GM23248 (cell line): Measurements from ENCODE around the gene THOC7. TPM values are rescaled to one million over a fixed set of nuclear protein-coding genes. Genes with fewer than 3 reads are reported as not detected.
A peak's percentile ranks its signal among the peaks of the same experiment; 100 is the strongest.

ENCODE experiments used
- DNase-seq: peaks from one replicate; pipeline ENCODE4 v3.0.0-alpha.2; 2015
- H2AFZ ChIP-seq: fragments of 200-600 bp; sonication (generic); 2 replicates; pipeline ENCODE4 v1.6.1; 2016; ENCODE audit warnings: antibody characterized with exemption
- H3F3A ChIP-seq: fragments of 200-600 bp; sonication (generic); 2 replicates; pipeline ENCODE4 v1.6.1; 2016; ENCODE audit warnings: mild to moderate bottlenecking, antibody characterized with exemption, mixed run types; ENCODE audit not compliant: insufficient read depth
- H3K27ac ChIP-seq: fragments of 200-600 bp; sonication (generic); 2 replicates; pipeline ENCODE4 v1.5.1; 2016; ENCODE audit warnings: mild to moderate bottlenecking
- H3K27me3 ChIP-seq: fragments of 200-600 bp; sonication (generic); replicated peaks from 2 replicates; pipeline ENCODE4 v1.6.1; 2016; ENCODE audit warnings: mild to moderate bottlenecking; ENCODE audit not compliant: insufficient read depth
- H3K36me3 ChIP-seq: fragments of 200-600 bp; sonication (generic); 2 replicates; pipeline ENCODE4 v1.6.1; 2016; ENCODE audit warnings: low read depth, mild to moderate bottlenecking
- H3K4me1 ChIP-seq: fragments of 200-600 bp; sonication (generic); 2 replicates; pipeline ENCODE4 v1.6.1; 2016; ENCODE audit warnings: mild to moderate bottlenecking; ENCODE audit not compliant: insufficient read depth
- H3K4me2 ChIP-seq: fragments of 200-600 bp; sonication (generic); one replicate; pipeline ENCODE4 v1.6.1; 2016; ENCODE audit warnings: mild to moderate bottlenecking; ENCODE audit not compliant: unreplicated experiment
- H3K4me3 ChIP-seq: fragments of 200-600 bp; sonication (generic); 2 replicates; pipeline ENCODE4 v1.5.1; 2016; ENCODE audit warnings: mild to moderate bottlenecking
- H3K79me2 ChIP-seq: fragments of 200-600 bp; sonication (generic); 2 replicates; pipeline ENCODE4 v1.6.1; 2016; ENCODE audit warnings: mild to moderate bottlenecking; ENCODE audit not compliant: insufficient read depth
- H3K9ac ChIP-seq: fragments of 200-600 bp; sonication (generic); 2 replicates; pipeline ENCODE4 v1.6.1; 2016; ENCODE audit warnings: mild to moderate bottlenecking
- H3K9me2 ChIP-seq: fragments of 200-600 bp; sonication (generic); 2 replicates; pipeline ENCODE4 v1.6.1; 2016; ENCODE audit warnings: mixed run types, mild to moderate bottlenecking, moderate library complexity; ENCODE audit not compliant: insufficient read depth
- H3K9me3 ChIP-seq: fragments of 200-600 bp; sonication (generic); one replicate; pipeline ENCODE4 v1.6.1; 2017; ENCODE audit warnings: low read depth
- H4K20me1 ChIP-seq: fragments of 200-600 bp; sonication (generic); 2 replicates; pipeline ENCODE4 v1.6.0; 2016; ENCODE audit not compliant: insufficient read depth
- EZH2 ChIP-seq: fragments of 200-600 bp; sonication (generic); IDR thresholded peaks from 2 replicates; pipeline ENCODE4 v1.6.1; 2018; ENCODE audit warnings: antibody characterized with exemption, mild to moderate bottlenecking; ENCODE audit not compliant: insufficient read depth, poor library complexity, severe bottlenecking
- EZH2phosphoT487 ChIP-seq: fragments of 200-600 bp; sonication (generic); IDR thresholded peaks from 2 replicates; pipeline ENCODE4 v1.6.1; 2018; ENCODE audit warnings: antibody characterized with exemption, moderate library complexity, mild to moderate bottlenecking, low read depth; ENCODE audit not compliant: insufficient read depth
- WGBS, 2 experiments: methylation state at CpG; one replicate each; pipeline ENCODE4 v1.1.6; 2015 to 2017; ENCODE audit warnings: low lambda C conversion rate in 2 of 2, low coverage in 1 of 2; ENCODE audit errors: missing lambda C conversion rate in 2 of 2; 5-methylcytosine and 5-hydroxymethylcytosine counted together
- in situ Hi-C: fragments of 300-500 bp; cut with MboI; formaldehyde crosslinking; loops from 2 replicates; pipeline ENCODE4 v1.15.0; 2020
- polyA plus RNA-seq: library from polyadenylated mRNA; unstranded; fragments of >200 nt; fragmentation: Nextera tagmentation; extraction: Ambion mirVana; gene quantifications from 2 replicates; pipeline ENCODE4 v1.2.1, GENCODE V29; 2016
- total RNA-seq: library from RNA; depleted of rRNA; stranded (reverse); fragments of >200 nt; shearing (Covaris generic); gene quantifications from 2 replicates; pipeline ENCODE4 v1.2.3, GENCODE V29; 2014

THOC7 gene
- total and polyA plus RNA-seq, 2 experiments from 2014 or later: 54.8 to 103 TPM

DNA sequence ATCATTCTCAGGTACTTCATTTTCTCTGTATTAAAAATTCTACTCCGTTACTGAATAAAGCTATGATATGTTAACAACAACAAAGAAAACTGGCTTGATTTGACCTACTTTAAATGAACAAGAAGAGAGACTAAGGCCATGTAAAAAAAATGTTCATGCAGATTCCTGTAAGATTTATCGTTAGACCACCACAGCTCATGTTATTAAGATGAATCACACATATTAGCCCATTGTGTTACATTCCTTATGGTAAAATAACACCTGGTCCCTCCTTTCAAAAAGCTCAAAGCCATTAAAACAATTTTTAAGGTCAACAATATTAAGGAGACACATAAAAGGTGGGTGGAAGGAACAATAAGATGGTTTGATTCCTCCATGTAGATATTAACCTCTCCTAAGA lies 6.3 kb downstream of the THOC7 start:
- H3K4me3 ChIP-seq: no peak overlapping the region
- H3K36me3 ChIP-seq: no peaks in the 10 kb centered on the region
- TF ChIP-seq EZH2phosphoT487: no peak
- no peak for TF ChIP-seq EZH2
- peaks cover 99% of the 10 kb centered on the region for H3K79me2 ChIP-seq
- no peaks in the 10 kb centered on the region for H3K9me3 ChIP-seq
- 75% methylated on average over 2 of the region's 2 CpGs for WGBS, 2 experiments
- H3K27ac ChIP-seq: no peak overlapping the region
- no peak overlapping the region for H2AFZ ChIP-seq
- H3K27me3 ChIP-seq: no peaks in the 10 kb centered on the region
- peaks cover 16% of the 10 kb centered on the region for H3K4me1 ChIP-seq
- peaks cover 8% of the 10 kb centered on the region; the same call in 1 of the 2 replicates for H4K20me1 ChIP-seq
- no peak overlapping the region for H3K9ac ChIP-seq
- no peaks in the 10 kb centered on the region for H3F3A ChIP-seq
- H3K4me2 ChIP-seq: no peak overlapping the region
- no peaks in the 10 kb centered on the region for H3K9me2 ChIP-seq
- DNase-seq: no peak
- in situ Hi-C loops: no loop called here

DNA sequence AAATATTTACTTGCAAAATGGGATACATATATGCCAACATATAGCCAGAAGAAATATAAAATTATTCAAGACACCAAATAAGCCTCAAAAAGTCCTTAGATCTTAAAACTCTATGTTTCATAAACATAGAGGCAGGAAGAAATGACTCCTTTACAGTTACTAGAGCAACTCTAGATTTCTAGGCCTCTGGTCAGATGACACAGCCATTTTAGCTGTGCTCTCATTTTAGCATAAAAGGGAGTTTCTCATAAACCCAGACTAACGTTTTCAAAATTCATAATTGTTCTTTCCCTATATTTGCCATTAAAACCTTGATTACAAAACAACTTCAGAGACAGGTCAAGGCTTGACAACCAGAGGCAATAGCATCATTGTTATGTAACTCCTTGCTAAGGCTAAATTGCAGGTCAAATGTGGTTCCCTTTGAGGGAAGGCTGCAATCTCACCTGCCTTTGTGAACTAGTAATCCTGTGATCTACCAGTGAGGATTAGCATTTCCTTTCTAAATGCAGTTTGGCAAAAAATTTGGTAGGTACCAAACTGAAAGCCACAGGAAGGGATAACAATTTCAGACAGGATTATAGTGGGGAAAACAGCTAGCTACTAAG lies 8.2 kb downstream of the THOC7 start:
- Histone ChIP-seq H4K20me1 (peaks cover 8% of the 10 kb centered on the region; the same call in 1 of the 2 replicates), H3K4me1 (peaks cover 15% of the 10 kb centered on the region), H3K27ac (0 out of 2 replicates have a peak overlapping the region, but pooled peaks have one; percentile 1), H3K79me2 (peaks cover 99% of the 10 kb centered on the region), H3K4me2 (no peak overlapping the region), H3K9ac (no peak overlapping the region), H3K9me2 (no peaks in the 10 kb centered on the region), H3K4me3 (no peak overlapping the region), H3K27me3 (no peaks in the 10 kb centered on the region), H2AFZ (0 out of 2 replicates have a peak overlapping the region, but pooled peaks have one; percentile 34), H3K9me3 (no peaks in the 10 kb centered on the region), H3K36me3 (no peaks in the 10 kb centered on the region), H3F3A (no peaks in the 10 kb centered on the region)
- TF ChIP-seq EZH2phosphoT487: no peak
- no peak for TF ChIP-seq EZH2
- in situ Hi-C loops: no loop called here
- 19 to 39% methylated on average over 1 of the region's 1 CpG for WGBS, 2 experiments
- DNase-seq: peak; percentile 26

DNA sequence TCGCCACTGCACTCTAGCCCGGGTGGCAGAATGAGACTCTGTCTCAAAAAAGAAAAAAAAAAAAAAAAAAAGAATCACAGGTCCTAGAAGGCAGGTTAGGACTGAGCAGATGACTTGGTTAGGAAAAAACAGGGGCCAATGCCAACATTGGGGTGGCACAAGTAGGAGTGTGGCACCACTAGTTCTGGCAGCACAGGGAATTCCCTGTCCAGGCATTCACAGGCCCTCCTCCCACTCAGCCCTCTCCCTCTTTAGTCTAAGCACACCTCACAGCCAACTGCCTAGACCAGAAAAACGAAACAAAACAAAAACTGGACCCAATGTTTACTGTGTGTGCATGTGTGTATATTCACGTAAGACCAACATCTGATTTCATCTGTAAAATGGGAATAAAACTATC lies 10.5 kb downstream of the THOC7 start:
- Histone ChIP-seq H3K4me3 (no peak overlapping the region), H2AFZ (no peak overlapping the region), H3K9ac (no peak overlapping the region), H3K27me3 (no peaks in the 10 kb centered on the region), H3K4me2 (no peak overlapping the region), H3F3A (no peaks in the 10 kb centered on the region), H3K9me2 (no peaks in the 10 kb centered on the region), H3K4me1 (peaks cover 15% of the 10 kb centered on the region), H3K9me3 (no peaks in the 10 kb centered on the region), H3K27ac (no peak overlapping the region), H4K20me1 (peaks cover 4% of the 10 kb centered on the region; the same call in 1 of the 2 replicates), H3K36me3 (no peaks in the 10 kb centered on the region), H3K79me2 (peaks cover 97% of the 10 kb centered on the region)
- TF ChIP-seq EZH2 (no peak), EZH2phosphoT487 (no peak)
- in situ Hi-C loops: no loop called here
- DNase-seq: no peak
- 88 to 90% methylated on average over 4 of the region's 4 CpGs for WGBS, 2 experiments

DNA sequence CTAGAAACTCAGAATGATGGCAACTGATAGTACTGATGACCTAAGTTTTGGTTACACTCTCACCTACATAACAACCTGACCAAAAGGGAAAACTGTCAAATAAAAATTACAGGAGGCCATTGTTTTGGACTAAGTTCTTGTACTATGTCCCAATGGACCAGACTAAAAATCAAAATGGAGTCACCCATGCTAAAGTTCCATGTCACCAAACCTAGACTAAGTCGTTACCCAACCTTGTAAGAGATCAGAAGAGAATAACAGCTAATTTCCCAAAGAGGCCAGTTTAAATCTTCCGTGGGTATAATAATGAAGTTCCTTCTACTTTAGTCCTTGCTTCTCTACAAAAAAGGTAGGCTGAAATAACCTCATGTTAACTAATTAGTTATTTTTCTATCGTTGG lies 12.3 kb downstream of the THOC7 start:
- H3K27me3 ChIP-seq: no peaks in the 10 kb centered on the region
- H3K4me2 ChIP-seq: no peak overlapping the region
- no peak overlapping the region for H3K27ac ChIP-seq
- H3K36me3 ChIP-seq: no peaks in the 10 kb centered on the region
- no peaks in the 10 kb centered on the region for H3F3A ChIP-seq
- in situ Hi-C loops: no loop called here
- no peaks in the 10 kb centered on the region for H3K9me3 ChIP-seq
- H3K4me1 ChIP-seq: peaks cover 5% of the 10 kb centered on the region; the same call in 1 of the 2 replicates
- no peak overlapping the region for H3K4me3 ChIP-seq
- no peak overlapping the region for H2AFZ ChIP-seq
- H3K9ac ChIP-seq: no peak overlapping the region
- WGBS, 2 experiments: 96 to 98% methylated on average over 3 of the region's 3 CpGs
- DNase-seq: no peak
- TF ChIP-seq EZH2 (no peak), EZH2phosphoT487 (no peak)
- H3K9me2 ChIP-seq: no peaks in the 10 kb centered on the region
- peaks cover 4% of the 10 kb centered on the region; the same call in 1 of the 2 replicates for H4K20me1 ChIP-seq
- H3K79me2 ChIP-seq: peaks cover 97% of the 10 kb centered on the region
